OCI-LY3 (cell line): Measurements from ENCODE around the gene MYO15B.
A peak's percentile ranks its signal among the peaks of the same experiment; 100 is the strongest.

Experiments used
- H2AFZ ChIP-seq: fragments of 200-600, 300-600 bp; shearing (Covaris generic); 2 replicates; pipeline ENCODE4 v1.6.0; 2014; ENCODE audit warnings: antibody characterized with exemption, low read depth, low read length
- H3K27ac ChIP-seq: fragments of 200-600, 300-600 bp; sonication (generic); 2 replicates; pipeline ENCODE4 v1.5.1; 2014; ENCODE audit warnings: mild to moderate bottlenecking, low read length, moderate library complexity, mixed read lengths
- H3K27me3 ChIP-seq: fragments of 200-600, 300-600 bp; sonication (generic); 2 replicates; pipeline ENCODE4 v1.6.1; 2014; ENCODE audit warnings: low read depth, low read length, mixed read lengths
- H3K36me3 ChIP-seq: fragments of 200-600, 300-600 bp; sonication (generic); replicated peaks from 2 replicates; pipeline ENCODE3; 2014; ENCODE audit warnings: low read depth, low read length, mixed read lengths
- H3K4me1 ChIP-seq: fragments of 300-600, 200-600 bp; sonication (generic); 2 replicates; pipeline ENCODE4 v1.6.1; 2014; ENCODE audit warnings: low read length, mixed read lengths
- H3K4me2 ChIP-seq: fragments of 200-600, 300-600 bp; sonication (generic); 2 replicates; pipeline ENCODE4 v1.6.1; 2014; ENCODE audit warnings: low read length, mixed read lengths
- H3K4me3 ChIP-seq: fragments of 300-600, 200-600 bp; sonication (generic); 2 replicates; pipeline ENCODE4 v1.5.1; 2014; ENCODE audit warnings: antibody characterized with exemption, mild to moderate bottlenecking, low read length, moderate library complexity
- H3K79me2 ChIP-seq: fragments of 300-600, 200-600 bp; shearing (Covaris generic); 2 replicates; pipeline ENCODE4 v1.6.1; 2014; ENCODE audit warnings: mild to moderate bottlenecking, low read length, mixed read lengths
- H3K9ac ChIP-seq: fragments of 300-600, 200-600 bp; shearing (Covaris generic); 2 replicates; pipeline ENCODE4 v1.6.0; 2014; ENCODE audit warnings: mild to moderate bottlenecking, low read length, moderate library complexity
- H3K9me3 ChIP-seq: fragments of 200-600, 300-600 bp; shearing (Covaris generic); 2 replicates; pipeline ENCODE4 v1.6.1; 2014; ENCODE audit warnings: low read length, mixed read lengths; ENCODE audit not compliant: insufficient read depth
- H4K20me1 ChIP-seq: fragments of 200-600, 300-600 bp; sonication (generic); 2 replicates; pipeline ENCODE4 v1.6.1; 2016; ENCODE audit warnings: low read length, mixed read lengths; ENCODE audit not compliant: insufficient read depth
- EZH2phosphoT487 ChIP-seq: fragments of 200-600 bp; shearing (Covaris generic); IDR thresholded peaks from 2 replicates; pipeline ENCODE4 v1.6.1; 2018; ENCODE audit warnings: antibody characterized with exemption, mixed run types, low read depth
- TF ChIP-seq, protein P1 (sequence below): fragments of 200-600, 300-600 bp; sonication (generic); IDR thresholded peaks from 2 replicates; pipeline ENCODE4 v1.5.1; 2014; ENCODE audit warnings: antibody characterized with exemption, low read length, low read depth

Gene MYO15B

DNA sequence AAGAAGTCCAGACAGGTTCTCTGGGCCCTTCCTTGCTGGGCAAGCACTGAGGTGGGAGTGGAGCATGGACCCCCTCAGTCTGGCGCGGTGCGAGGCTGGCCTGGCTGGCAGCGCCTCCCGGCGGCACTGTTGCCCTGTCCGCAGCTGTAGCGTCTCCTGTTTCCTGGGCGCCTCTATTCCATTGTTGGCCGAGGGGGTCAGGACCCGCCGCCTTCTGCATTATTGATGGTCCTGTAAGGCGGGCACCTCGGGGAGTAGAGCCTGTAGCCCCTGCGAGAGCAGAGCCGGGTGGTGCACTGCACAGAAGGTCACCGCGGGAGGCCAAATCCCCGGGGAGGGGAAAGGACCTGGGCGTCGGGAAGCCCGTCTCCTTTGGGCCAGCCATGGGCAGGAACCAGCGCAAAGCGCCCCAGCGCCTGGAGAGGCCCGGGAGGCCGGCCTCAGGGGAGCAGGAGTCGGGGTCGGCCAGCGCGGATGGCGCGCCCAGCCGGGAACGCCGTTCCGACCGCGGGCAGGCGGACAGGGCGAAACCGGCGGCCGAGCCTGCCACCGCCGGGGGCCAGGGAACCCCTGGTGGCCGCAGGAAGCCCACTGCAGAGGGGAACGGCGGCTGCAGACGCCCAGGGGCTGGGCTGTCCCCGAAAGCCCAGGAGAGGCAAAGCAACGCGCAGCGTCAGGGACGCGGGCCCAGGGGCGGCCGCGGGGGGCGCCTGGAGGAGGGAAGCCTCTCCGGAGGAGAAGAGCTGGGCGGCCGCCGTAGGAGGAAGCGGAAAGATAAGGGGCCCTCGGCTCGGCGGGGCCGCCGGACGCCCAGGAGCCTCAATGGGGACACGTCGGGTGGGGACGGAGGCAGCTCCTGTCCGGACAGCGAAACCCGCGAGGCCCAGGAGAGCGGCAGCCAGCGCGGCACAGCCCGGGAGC, at the start of gene MYO15B:
Gene MYO15B, plus strand, starts transcription at position 126 of the 921 bp plus-strand sequence. Its CDS starts 258 bp downstream, at position 384.
- Histone ChIP-seq H3K79me2 (no peaks in the 10 kb centered on the region), H3K4me1 (peaks cover 3% of the 10 kb centered on the region; the same call in 1 of the 2 replicates), H3K9me3 (no peaks in the 10 kb centered on the region), H3K27me3 (peaks cover 13% of the 10 kb centered on the region), H3K4me3 (peak within 1 kb of the TSS; percentile 82), H3K4me2 (peak within 1 kb of the TSS; percentile 59), H3K36me3 (no peaks in the 10 kb centered on the region), H3K9ac (no peak within 1 kb of the TSS), H3K27ac (no peak within 1 kb of the TSS), H2AFZ (no peak within 1 kb of the TSS), H4K20me1 (no peaks in the 10 kb centered on the region)
- TF ChIP-seq, protein P1, sequence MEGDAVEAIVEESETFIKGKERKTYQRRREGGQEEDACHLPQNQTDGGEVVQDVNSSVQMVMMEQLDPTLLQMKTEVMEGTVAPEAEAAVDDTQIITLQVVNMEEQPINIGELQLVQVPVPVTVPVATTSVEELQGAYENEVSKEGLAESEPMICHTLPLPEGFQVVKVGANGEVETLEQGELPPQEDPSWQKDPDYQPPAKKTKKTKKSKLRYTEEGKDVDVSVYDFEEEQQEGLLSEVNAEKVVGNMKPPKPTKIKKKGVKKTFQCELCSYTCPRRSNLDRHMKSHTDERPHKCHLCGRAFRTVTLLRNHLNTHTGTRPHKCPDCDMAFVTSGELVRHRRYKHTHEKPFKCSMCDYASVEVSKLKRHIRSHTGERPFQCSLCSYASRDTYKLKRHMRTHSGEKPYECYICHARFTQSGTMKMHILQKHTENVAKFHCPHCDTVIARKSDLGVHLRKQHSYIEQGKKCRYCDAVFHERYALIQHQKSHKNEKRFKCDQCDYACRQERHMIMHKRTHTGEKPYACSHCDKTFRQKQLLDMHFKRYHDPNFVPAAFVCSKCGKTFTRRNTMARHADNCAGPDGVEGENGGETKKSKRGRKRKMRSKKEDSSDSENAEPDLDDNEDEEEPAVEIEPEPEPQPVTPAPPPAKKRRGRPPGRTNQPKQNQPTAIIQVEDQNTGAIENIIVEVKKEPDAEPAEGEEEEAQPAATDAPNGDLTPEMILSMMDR, result no peak
- TF ChIP-seq EZH2phosphoT487, result no peak

DNA sequence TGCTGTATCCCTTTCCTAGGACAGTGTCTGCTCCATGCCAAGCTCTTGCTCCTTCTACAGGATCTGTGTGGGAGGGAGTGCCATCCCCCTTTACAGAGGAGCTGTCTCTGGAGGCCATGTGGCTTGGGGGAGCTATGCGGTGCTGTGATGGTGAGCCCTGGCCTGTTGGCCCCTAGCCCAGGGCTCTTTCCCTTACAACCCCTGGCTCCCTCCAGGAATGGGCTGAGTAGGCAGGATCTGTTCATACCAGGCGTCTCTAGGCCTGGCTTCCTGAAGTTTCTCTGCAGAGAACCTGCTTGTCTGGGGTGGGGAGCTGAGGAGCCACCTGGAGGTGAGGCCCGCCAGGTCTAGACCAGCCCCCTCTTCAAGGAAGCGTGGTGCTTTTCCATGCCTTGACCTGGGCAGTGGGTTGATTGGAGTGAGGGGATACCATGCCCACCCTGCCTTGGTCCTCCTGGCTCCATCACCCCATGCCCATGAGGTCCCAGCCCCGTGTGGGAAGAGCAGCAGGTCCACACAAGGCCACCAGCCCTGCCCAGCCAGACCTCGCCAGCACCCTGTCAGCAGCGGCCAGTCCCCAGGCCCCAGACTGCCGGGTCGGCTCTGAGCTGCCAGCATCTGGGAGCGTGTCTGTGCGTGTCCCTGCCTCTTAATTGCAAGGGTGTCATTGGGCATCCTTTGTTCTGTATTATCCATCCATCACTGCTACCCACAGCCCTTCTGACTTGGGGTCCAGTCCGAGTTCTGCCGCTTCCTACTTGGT, 47.5 kb upstream of the MYO15B start:
- H3K4me3 ChIP-seq, result no peak overlapping the region
- no peaks in the 10 kb centered on the region for H3K79me2 ChIP-seq
- H3K27me3 ChIP-seq, result no peaks in the 10 kb centered on the region
- no peaks in the 10 kb centered on the region for H3K36me3 ChIP-seq
- H2AFZ ChIP-seq, result no peak overlapping the region
- H3K9ac ChIP-seq, result no peak overlapping the region
- TF ChIP-seq, protein P1, result no peak
- TF ChIP-seq EZH2phosphoT487, result no peak
- peaks cover 9% of the 10 kb centered on the region; the same call in 1 of the 2 replicates for H3K4me1 ChIP-seq
- no peaks in the 10 kb centered on the region for H3K9me3 ChIP-seq
- H3K4me2 ChIP-seq, result no peak overlapping the region
- H3K27ac ChIP-seq, result no peak overlapping the region
- H4K20me1 ChIP-seq, result no peaks in the 10 kb centered on the region

- H3K9me3 ChIP-seq, result no peaks in the 10 kb centered on the region
- H4K20me1 ChIP-seq, result no peaks in the 10 kb centered on the region
- H3K9ac ChIP-seq, result no peak overlapping the region
- no peaks in the 10 kb centered on the region for H3K36me3 ChIP-seq
- no peak overlapping the region for H3K4me2 ChIP-seq
- no peaks in the 10 kb centered on the region for H3K79me2 ChIP-seq
- H3K27me3 ChIP-seq, result no peaks in the 10 kb centered on the region
- TF ChIP-seq, protein P1, result no peak
- H3K4me3 ChIP-seq, result no peak overlapping the region
- H3K27ac ChIP-seq, result no peak overlapping the region
- peaks cover 6% of the 10 kb centered on the region; the same call in 1 of the 2 replicates for H3K4me1 ChIP-seq
- no peak overlapping the region for H2AFZ ChIP-seq
These were observed 46.6 kb upstream of the MYO15B start for GRCh38 chr17:75540923-75541503.
